KMS-11 (cell line): ENCODE results near the gene LAMTOR5.

Experiments used
- H2AFZ ChIP-seq: fragments of 200-600 bp; sonication (generic); 2 replicates; pipeline ENCODE4 v1.6.1; 2016; ENCODE audit warnings: antibody characterized with exemption, mixed run types, low read depth
- H3K27ac ChIP-seq: fragments of 200-600 bp; sonication (generic); 2 replicates; pipeline ENCODE4 v1.6.1; 2016; ENCODE audit warnings: mild to moderate bottlenecking, mixed run types
- H3K27me3 ChIP-seq: fragments of 200-600 bp; sonication (generic); 2 replicates; pipeline ENCODE4 v1.6.1; 2017; ENCODE audit warnings: mild to moderate bottlenecking, low read depth, mixed run types, moderate library complexity; ENCODE audit not compliant: insufficient read depth
- H3K36me3 ChIP-seq: fragments of 200-600 bp; sonication (generic); 2 replicates; pipeline ENCODE4 v1.6.1; 2017; ENCODE audit warnings: mild to moderate bottlenecking, mixed run types; ENCODE audit not compliant: insufficient read depth
- H3K4me1 ChIP-seq: fragments of 200-600 bp; sonication (generic); 2 replicates; pipeline ENCODE4 v1.6.1; 2016; ENCODE audit warnings: mild to moderate bottlenecking, low read depth, mixed run types; ENCODE audit not compliant: poor library complexity, severe bottlenecking
- H3K4me2 ChIP-seq: fragments of 200-600 bp; sonication (generic); 2 replicates; pipeline ENCODE4 v1.7.0; 2016; ENCODE audit warnings: mild to moderate bottlenecking, mixed run types
- H3K4me3 ChIP-seq: fragments of 200-600 bp; sonication (generic); IDR thresholded peaks from 2 replicates; pipeline ENCODE4 v1.6.1; 2017; ENCODE audit warnings: low read depth, low read length, mixed read lengths; ENCODE audit not compliant: insufficient read depth
- H3K79me2 ChIP-seq: fragments of 200-600 bp; sonication (generic); 2 replicates; pipeline ENCODE4 v1.6.1; 2016; ENCODE audit warnings: low read depth, mixed run types; ENCODE audit not compliant: insufficient read depth
- H3K9ac ChIP-seq: fragments of 200-600 bp; sonication (generic); 2 replicates; pipeline ENCODE4 v1.6.1; 2016; ENCODE audit warnings: mild to moderate bottlenecking, mixed run types
- H4K20me1 ChIP-seq: fragments of 200-600 bp; sonication (generic); 2 replicates; pipeline ENCODE4 v1.6.1; 2016; ENCODE audit warnings: mild to moderate bottlenecking, mixed run types; ENCODE audit not compliant: insufficient read depth
- TF ChIP-seq, protein P1 (sequence below): fragments of 200-600 bp; sonication (generic); conservative IDR thresholded peaks from 2 replicates; pipeline ENCODE4 v1.6.1; 2017; ENCODE audit warnings: low read depth, mild to moderate bottlenecking, antibody characterized with exemption, low read length, moderate library complexity, mixed read lengths

The LAMTOR5 gene

DNA sequence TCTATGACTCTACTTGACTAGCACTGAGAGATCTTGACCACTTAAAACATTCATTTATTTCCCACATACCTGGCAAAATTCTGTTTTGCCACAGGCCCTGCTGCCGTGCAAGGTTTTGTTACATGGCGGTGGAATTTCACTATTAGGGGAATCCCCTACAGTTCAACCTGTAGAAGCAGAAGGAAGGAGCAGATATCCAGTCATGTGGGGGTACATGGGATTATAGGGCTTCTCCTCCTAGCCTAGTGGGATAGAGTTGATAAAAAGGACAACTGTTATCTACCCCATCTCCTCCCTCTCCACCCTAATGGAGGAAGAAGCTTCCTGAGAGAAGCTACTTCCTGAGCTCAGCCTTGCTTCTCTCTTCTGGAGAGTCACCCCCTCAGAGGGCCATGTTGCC, 25.7 kb upstream of the LAMTOR5 start:
- H3K4me3 ChIP-seq: no peak overlapping the region
- H3K9ac ChIP-seq: no peak overlapping the region
- peaks cover 6% of the 10 kb centered on the region for H3K4me1 ChIP-seq
- no peak overlapping the region for H2AFZ ChIP-seq
- no peaks in the 10 kb centered on the region for H4K20me1 ChIP-seq
- no peaks in the 10 kb centered on the region for H3K36me3 ChIP-seq
- H3K4me2 ChIP-seq: no peak overlapping the region
- no peak overlapping the region for H3K27ac ChIP-seq
- H3K27me3 ChIP-seq: no peaks in the 10 kb centered on the region
- TF ChIP-seq, protein P1, sequence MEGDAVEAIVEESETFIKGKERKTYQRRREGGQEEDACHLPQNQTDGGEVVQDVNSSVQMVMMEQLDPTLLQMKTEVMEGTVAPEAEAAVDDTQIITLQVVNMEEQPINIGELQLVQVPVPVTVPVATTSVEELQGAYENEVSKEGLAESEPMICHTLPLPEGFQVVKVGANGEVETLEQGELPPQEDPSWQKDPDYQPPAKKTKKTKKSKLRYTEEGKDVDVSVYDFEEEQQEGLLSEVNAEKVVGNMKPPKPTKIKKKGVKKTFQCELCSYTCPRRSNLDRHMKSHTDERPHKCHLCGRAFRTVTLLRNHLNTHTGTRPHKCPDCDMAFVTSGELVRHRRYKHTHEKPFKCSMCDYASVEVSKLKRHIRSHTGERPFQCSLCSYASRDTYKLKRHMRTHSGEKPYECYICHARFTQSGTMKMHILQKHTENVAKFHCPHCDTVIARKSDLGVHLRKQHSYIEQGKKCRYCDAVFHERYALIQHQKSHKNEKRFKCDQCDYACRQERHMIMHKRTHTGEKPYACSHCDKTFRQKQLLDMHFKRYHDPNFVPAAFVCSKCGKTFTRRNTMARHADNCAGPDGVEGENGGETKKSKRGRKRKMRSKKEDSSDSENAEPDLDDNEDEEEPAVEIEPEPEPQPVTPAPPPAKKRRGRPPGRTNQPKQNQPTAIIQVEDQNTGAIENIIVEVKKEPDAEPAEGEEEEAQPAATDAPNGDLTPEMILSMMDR: no peak
- no peaks in the 10 kb centered on the region for H3K79me2 ChIP-seq

DNA sequence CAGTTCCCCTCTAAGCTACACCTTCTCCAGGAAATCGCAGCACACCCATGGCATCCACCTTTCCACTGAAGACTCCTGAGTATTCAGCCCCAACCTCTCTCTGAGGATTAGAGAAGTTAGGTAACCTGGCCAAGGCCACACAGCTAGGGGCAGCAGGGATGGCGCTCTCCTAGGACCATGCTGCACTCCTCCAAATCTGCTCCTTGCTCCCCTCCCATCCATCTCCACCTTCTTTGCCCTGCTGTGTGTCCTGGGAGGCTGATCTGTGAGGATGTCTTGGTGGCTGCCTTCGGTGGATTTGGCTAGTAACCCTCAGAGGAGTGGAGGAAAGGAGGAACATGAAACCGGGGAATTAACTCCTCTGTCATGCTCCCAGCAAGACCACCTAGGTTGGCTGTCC, 23.4 kb upstream of the LAMTOR5 start:
- H4K20me1 ChIP-seq: no peaks in the 10 kb centered on the region
- no peaks in the 10 kb centered on the region for H3K27me3 ChIP-seq
- no peak overlapping the region for H2AFZ ChIP-seq
- no peaks in the 10 kb centered on the region for H3K36me3 ChIP-seq
- no peaks in the 10 kb centered on the region for H3K79me2 ChIP-seq
- TF ChIP-seq, protein P1: no peak
- no peak overlapping the region for H3K4me2 ChIP-seq
- H3K4me3 ChIP-seq: no peak overlapping the region
- peaks cover 6% of the 10 kb centered on the region for H3K4me1 ChIP-seq
- no peak overlapping the region for H3K9ac ChIP-seq
- H3K27ac ChIP-seq: no peak overlapping the region

DNA sequence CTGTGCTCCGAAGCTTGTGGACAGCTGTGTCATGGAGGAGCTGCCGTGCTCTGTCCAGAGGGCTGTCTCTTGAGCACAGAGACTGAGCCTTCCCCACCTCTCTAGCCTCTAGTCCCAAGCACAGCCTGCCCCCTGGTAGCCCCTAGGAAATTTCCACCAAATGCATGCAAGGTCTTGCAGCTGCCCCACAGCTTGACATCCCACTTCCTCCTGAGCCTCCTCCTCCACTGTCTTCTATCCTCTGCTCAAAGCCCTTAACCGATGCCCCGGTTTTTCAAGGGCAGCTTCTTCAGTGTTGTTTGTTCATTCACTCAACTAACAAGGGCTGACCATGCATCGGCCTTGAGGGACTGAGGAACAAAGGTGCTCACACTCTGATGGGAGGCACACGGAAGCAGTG, 22.9 kb upstream of the LAMTOR5 start:
- no peak overlapping the region for H3K4me2 ChIP-seq
- TF ChIP-seq, protein P1: no peak
- no peaks in the 10 kb centered on the region for H4K20me1 ChIP-seq
- H3K9ac ChIP-seq: no peak overlapping the region
- no peak overlapping the region for H3K27ac ChIP-seq
- peaks cover 6% of the 10 kb centered on the region for H3K4me1 ChIP-seq
- no peaks in the 10 kb centered on the region for H3K36me3 ChIP-seq
- H3K79me2 ChIP-seq: no peaks in the 10 kb centered on the region
- no peak overlapping the region for H2AFZ ChIP-seq
- H3K27me3 ChIP-seq: no peaks in the 10 kb centered on the region
- no peak overlapping the region for H3K4me3 ChIP-seq

DNA sequence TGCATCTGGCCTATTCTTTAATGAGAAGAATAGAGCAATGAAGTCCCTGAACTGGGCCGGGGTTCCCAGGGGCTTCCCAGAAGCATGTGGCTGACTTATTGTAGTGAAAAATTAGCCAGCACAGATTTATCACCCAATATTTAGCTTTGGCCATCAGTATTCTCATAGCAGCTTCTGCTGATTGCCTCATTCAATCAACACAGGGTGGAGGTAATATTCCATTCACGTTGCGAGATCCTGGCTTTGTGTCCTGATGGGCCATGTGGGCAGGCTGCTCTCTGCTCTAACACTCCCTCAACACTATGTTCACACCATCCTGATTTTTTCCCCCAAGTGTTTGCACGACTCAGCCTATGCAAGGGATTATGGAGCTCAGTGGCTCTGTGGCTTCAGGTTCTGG, 21.5 kb upstream of the LAMTOR5 start:
- Histone ChIP-seq H3K27me3 (no peaks in the 10 kb centered on the region), H3K4me3 (no peak overlapping the region), H3K79me2 (no peaks in the 10 kb centered on the region), H4K20me1 (no peaks in the 10 kb centered on the region), H3K4me1 (peaks cover 4% of the 10 kb centered on the region), H3K36me3 (no peaks in the 10 kb centered on the region), H3K9ac (no peak overlapping the region), H3K27ac (no peak overlapping the region), H3K4me2 (no peak overlapping the region), H2AFZ (no peak overlapping the region)
- TF ChIP-seq, protein P1: no peak

DNA sequence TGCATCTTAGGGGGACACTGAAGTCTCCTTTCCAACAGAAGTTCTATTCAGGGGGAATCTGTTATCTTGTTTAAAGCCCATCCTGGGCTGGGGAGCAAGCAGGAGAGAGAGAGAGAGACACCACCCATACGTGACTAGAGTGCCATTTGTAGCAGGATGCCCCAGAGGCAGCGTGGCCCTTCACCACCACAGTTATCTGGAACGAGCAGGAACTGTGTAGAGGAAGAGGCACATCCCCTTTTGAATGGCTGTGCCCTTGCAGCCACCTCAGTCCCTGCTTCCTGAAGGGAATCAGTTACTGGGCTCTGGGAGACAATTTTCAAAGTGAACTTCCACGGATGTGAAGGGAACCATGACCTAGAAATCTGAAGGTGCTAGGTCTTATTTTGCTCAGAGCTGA, 19.4 kb upstream of the LAMTOR5 start:
- Histone ChIP-seq H3K27me3 (no peaks in the 10 kb centered on the region), H4K20me1 (no peaks in the 10 kb centered on the region), H2AFZ (no peak overlapping the region), H3K79me2 (no peaks in the 10 kb centered on the region), H3K4me2 (no peak overlapping the region), H3K36me3 (no peaks in the 10 kb centered on the region), H3K27ac (no peak overlapping the region), H3K9ac (no peak overlapping the region), H3K4me1 (no peaks in the 10 kb centered on the region), H3K4me3 (no peak overlapping the region)
- TF ChIP-seq, protein P1: no peak
